Dedifferentiated amniotic fluid mesenchymal stem cell (primary cell): ENCODE data around the gene CUL5.
"Not testable (repeated sequence)": the region's sequence is repeated elsewhere in the genome, so short reads cannot be mapped to it uniquely, and the experiment has no call there.

ENCODE experiments used
- DNase-seq: peaks from one replicate; pipeline ENCODE4 v3.0.0-alpha.2; 2016; ENCODE audit errors: extremely low spot score

CUL5 gene

GRCh38 chr11:108112057-108112456, 103.4 kb downstream of the CUL5 start:
- no peak for DNase-seq

DNA sequence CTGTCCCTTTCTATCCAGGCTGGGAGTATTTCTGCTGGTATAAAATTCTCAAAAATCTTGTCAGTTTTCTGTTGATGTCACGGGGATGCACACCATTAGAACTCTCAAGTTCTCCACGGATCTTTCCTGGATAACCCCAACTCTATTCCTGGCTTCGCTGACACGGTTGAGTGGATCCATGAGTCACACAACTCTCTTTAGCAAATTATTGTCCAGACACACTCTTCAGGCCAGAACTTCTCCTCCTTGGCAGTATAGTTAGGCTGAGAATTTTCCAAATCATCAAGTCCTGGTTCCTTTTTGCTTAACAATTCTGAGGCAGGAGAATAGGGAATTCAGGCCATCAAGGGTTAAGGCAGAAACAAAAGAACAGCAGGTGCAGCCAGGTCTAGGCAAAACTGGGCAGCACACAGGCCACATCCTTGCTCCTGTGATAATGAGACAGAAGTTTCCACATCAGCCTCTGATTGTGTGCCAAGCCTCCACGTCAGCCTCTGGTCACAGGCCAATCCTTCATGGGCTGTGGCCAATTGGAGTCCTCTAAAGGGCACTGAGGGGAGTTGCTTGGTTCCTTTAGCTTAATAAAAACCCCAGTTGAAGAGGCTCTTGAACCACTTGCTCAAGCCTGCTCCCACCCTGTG, 106.9 kb downstream of the CUL5 start:
- DNase-seq, result peak; percentile 59

DNA sequence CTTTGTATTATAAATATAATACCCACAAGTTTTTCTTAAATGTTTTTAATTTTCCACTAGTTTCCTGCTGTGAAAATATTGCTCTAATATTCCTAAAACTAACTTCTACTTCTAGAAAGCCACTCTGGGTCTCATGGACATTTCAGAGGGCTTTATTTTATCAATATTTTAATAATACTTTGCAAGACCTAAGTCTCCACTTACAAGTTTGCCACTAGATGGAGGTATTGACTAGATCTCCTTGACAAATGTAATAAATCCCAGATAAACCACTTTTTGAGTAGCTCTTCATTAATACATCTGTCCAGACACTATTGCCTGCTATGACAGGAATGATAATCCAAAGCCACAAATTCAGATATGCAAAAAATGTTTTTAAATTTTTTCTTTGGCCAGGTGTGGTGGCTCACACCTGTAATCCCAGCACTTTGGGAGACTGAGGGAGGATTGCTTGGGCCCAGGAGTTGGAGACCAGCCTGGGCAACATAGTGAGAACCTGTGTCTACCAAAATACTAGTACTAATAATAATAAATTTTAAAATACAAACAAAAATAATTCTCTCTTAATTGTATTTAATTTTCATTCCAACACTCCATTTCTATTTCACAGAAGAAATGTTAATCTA, 109.2 kb downstream of the CUL5 start:
- peak; percentile 49 for DNase-seq

DNA sequence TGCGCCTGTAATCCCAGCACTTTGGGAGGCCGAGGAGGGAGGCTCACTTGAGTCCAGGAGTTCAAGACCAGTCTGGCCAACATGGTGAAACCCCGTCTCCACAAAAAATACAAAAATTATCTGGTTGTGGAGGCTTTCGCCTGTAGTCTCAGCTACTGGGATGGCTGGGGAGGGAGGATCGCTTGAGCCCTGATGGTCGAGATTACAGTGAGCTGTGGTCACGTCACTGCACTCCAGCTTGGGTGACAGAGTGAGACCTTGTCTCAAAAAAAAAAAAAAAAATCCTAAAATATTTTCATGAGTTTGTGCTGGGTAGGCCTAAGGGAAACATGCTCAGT, 112.2 kb downstream of the CUL5 start:
- DNase-seq, result not testable (repeated sequence)

DNA sequence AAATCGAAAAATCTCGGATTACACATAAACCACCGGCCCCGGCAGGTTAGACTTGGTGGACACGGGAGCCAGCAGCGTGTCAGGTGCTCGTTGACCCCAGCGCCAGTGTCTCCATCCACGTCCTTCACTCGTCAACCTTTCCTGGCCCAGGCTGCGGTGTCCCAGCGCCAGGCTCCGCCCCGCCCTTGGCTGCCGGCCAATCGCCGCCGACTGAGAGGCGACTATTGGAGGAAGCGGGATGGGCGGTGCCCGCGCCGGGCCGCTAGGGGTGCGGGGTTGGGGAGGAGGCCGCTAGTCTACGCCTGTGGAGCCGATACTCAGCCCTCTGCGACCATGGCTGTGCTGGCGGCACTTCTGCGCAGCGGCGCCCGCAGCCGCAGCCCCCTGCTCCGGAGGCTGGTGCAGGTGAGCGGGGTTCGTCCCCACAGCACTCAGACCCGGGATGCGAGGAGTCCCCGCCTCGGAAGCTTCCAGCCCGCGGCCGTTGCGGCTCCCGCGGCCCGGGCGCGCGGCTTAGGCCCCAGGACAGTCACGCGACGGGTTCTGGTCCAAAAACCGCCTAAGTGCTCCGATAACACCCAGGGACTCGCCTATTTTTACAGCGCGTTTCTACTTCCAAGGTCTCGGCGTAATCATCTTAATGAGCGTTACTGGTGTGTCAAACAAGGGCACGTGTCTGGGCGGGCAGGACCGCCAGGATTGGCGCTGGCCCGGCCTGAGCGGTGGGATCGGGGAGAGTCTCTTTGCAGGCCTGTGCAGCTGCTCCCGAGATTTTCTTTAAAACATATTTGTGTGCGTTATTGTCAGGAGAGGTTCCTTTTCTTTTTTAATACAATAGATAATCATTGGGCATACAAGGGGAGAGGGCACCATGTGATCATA, 112.8 kb downstream of the CUL5 start, which contains the start of gene ACAT1:
Gene ACAT1 (plus strand): TSS at position 294 of the 882 bp plus-strand sequence. CDS start 40 bp downstream, at position 334.
- peak; percentile 83 for DNase-seq

DNA sequence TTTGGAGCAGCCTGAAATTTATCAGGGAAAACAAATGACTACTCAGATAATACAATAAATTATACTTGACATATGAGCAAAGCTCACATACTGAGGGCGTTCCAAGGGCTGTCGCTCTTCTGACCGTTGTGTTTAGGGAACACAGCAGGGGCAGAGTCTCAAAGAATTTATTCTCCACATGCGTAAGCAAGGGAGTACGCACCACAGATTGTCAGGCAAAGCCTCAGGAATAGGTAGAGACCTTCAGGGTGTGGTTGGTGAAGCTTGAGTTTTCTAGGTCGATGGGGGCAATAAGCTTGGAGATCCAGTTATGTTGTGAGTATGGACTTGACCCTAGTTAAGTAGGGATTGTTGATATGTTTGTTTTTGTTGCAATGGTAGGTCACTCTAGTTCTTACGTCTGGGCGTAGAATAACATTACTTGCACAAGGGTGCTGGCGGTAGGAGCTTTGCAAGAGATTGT, 113.5 kb downstream of the CUL5 start:
- DNase-seq, result no peak

DNA sequence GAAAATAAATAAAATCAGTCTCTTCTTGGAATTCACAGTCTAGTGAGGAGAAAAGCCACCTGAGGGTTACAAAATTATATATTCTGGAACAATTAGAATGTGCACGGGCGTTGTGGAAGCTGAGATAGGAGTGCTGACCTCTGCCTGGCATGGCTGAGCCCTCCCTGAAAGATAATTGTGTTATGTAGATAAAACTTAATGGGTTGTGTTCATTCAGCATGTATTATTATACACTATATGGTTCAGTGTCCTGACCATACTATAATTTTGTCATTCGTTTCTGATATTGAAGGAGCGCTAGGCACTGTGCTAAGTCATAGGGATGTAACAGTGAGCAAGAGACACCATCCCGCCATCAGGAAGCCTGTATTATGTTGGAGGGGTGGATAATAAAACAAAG, 116.4 kb downstream of the CUL5 start:
- no peak for DNase-seq

GRCh38 chr11:108128772-108129171, 120.1 kb downstream of the CUL5 start:
- no peak for DNase-seq

DNA sequence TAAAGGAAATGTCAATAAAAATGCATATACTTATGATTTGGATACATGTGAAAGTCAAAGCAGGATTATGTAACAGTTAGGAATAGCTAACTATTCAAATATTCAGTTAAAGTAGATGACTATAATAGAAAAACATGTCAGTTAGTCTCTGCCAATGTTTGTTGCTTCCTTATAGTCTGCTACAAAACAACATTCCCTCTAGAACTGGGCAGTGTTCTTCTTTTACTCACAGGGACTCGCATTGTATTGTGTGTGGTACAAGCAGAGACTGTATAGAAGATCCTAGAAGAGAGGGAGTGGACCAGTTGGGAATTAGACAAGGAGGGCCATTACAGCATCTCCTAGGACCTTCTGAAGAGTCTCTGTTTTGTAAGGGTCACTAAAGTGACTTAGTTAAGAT, 123.3 kb downstream of the CUL5 start:
- no peak for DNase-seq

DNA sequence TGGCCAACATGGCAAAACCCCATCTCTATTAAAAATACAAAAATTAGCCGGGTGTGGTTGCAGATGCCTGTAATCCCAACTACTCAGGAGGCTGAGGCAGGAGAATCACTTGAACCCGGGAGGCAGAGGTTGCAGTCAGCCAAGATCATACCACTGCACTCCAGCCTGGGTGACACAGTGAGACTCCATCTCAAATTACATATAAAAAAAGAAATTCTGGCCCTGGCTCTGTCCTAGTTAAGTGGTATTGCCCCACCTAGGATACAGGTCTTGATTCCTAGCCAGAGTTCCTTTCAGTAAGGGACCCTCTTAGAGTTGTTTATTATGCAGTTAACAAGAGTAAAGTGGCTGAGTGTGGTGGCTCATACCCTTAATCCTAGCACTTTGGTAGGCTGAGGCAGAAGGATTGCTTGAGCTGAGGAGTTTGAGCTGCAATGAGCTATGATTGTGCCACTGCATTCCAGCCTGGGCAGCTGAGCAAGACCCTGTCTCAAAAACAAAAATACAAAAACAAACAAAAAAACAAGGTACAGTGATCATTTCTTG, 124.4 kb downstream of the CUL5 start:
- DNase-seq, result not testable (repeated sequence)

GRCh38 chr11:108135845-108136544, 127.3 kb downstream of the CUL5 start:
- DNase-seq, result no peak

DNA sequence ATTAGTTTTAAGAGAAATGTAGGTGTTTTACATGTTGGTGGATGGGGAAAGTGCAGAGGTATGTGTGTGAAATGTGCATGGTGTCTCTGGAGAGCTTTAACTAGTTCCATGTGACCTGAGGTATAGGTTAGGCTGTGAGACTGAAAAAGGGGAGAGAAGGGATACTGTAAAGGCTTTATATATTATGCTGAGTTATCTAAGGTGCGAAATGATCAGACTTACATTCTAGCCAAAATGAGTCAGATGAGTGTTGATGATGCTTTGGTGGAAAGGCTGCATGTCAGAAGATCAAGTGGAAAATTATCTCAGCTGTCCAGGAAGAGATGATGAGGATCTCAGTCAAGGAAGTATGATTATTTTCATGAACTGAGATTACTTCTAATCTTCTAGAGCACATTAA, 128.5 kb downstream of the CUL5 start:
- DNase-seq, result no peak

- DNase-seq, result no peak
Measured at GRCh38 chr11:108142304-108142703, 133.6 kb downstream of the CUL5 start.

- DNase-seq, result no peak
Measured at GRCh38 chr11:108144615-108145014, 135.9 kb downstream of the CUL5 start.

DNA sequence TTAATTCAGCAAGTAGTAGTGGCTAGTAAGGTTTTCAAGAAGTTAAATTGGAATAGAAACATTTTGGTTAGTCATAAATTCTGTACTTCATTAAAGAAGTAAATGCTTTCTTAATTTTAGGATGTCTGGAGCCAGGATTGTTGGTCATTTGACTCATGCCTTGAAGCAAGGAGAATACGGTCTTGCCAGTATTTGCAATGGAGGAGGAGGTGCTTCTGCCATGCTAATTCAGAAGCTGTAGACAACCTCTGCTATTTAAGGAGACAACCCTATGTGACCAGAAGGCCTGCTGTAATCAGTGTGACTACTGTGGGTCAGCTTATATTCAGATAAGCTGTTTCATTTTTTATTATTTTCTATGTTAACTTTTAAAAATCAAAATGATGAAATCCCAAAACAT, 138.5 kb downstream of the CUL5 start:
- no peak for DNase-seq

GRCh38 chr11:108148556-108148955, 139.9 kb downstream of the CUL5 start:
- no peak for DNase-seq

- no peak for DNase-seq
Measured at GRCh38 chr11:108154591-108154990, 145.9 kb downstream of the CUL5 start.
